ENCODE measurements around the gene SRSF4. TPM values are rescaled to one million over a fixed set of nuclear protein-coding genes. Genes with fewer than 3 reads are reported as not detected.

Gene SRSF4
- total RNA-seq, 4 donors from 2014 or later, result 67.1 to 94.7 (median 85.2) TPM

- H3K4me1 ChIP-seq, result peaks cover 26 to 33% of the 10 kb centered on the region in 2 donors
- intact Hi-C loops (cut with DNase I), result no loop called here
- no peaks in the 10 kb centered on the region for H3K9me3 ChIP-seq
- peaks cover 7% of the 10 kb centered on the region for H3K27me3 ChIP-seq
- H3K27ac ChIP-seq, result peak overlapping the region; percentile 56 to 84 (median 81)
- peak overlapping the region in 1 of 3 donors; percentile 50 for H3K4me3 ChIP-seq (replicated peaks in 1 of 3)
- 6 to 16% methylated on average over 23 to 36 of the region's 70 CpGs for WGBS, 2 donors
- TF ChIP-seq POLR2A (IDR thresholded peaks at IDR 0.05), result no peak
- TF ChIP-seq, protein P1, sequence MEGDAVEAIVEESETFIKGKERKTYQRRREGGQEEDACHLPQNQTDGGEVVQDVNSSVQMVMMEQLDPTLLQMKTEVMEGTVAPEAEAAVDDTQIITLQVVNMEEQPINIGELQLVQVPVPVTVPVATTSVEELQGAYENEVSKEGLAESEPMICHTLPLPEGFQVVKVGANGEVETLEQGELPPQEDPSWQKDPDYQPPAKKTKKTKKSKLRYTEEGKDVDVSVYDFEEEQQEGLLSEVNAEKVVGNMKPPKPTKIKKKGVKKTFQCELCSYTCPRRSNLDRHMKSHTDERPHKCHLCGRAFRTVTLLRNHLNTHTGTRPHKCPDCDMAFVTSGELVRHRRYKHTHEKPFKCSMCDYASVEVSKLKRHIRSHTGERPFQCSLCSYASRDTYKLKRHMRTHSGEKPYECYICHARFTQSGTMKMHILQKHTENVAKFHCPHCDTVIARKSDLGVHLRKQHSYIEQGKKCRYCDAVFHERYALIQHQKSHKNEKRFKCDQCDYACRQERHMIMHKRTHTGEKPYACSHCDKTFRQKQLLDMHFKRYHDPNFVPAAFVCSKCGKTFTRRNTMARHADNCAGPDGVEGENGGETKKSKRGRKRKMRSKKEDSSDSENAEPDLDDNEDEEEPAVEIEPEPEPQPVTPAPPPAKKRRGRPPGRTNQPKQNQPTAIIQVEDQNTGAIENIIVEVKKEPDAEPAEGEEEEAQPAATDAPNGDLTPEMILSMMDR (IDR thresholded peaks at IDR 0.05), result no peak
- peak in 1 of 2 donors; percentile 18 for DNase-seq
- H3K36me3 ChIP-seq, result no peaks in the 10 kb centered on the region
Observed at GRCh38 chr1:29123053-29123886, 58.4 kb downstream of the SRSF4 start.

- intact Hi-C loops (cut with DNase I), result no loop called here
- H3K27ac ChIP-seq, result peak overlapping the region; percentile 56 to 84 (median 81)
- peaks cover 26 to 33% of the 10 kb centered on the region in 2 donors for H3K4me1 ChIP-seq
- no peak for TF ChIP-seq POLR2A (IDR thresholded peaks at IDR 0.05)
- TF ChIP-seq, protein P1 (IDR thresholded peaks at IDR 0.05), result no peak
- H3K4me3 ChIP-seq (replicated peaks in 1 of 3), result peak overlapping the region in 1 of 3 donors; percentile 50
- peaks cover 7% of the 10 kb centered on the region for H3K27me3 ChIP-seq
- no peak for DNase-seq
- 8 to 10% methylated on average over 6 to 25 of the region's 34 CpGs for whole genome bisulfite sequencing, 2 donors
- no peaks in the 10 kb centered on the region for H3K9me3 ChIP-seq
- no peaks in the 10 kb centered on the region for H3K36me3 ChIP-seq
Observed at GRCh38 chr1:29122682-29123052, 59.0 kb downstream of the SRSF4 start.

DNA sequence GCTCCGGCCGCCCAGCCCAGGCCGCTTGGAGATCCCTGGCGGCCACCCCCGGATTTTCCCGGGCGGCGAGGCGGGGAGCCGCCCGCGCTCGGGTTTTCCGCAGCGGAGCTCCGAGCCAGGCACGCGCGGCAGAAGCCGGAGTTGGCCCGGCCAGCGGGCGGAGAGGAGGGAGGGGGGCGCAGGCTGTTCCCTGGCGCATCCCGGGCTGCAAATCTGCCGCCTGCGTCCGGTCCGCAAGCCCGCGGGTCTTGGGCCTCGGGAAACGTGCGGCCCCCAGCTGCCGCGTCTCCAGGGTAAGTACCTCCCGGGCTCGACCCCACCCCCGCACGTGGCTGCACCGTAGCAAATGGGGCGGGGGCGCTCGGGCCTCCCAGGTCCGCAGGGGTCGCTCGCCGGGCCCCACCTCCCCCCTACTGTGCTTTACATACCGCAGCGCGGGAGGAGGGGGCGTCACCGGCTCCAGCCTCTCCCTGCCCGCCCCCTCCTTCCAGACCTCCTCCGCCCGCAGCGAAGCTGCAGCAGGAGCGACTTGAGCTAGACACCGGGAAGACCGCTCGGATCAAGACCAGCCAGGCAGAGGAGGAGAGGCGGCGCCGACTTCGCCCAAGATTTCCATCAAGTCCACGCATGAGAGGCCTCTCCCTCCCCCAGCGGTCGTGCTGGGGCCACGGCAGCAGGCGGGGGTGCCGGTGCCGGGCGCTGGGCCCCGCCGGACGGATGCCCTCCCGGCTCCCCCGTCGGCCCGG, 59.6 kb downstream of the SRSF4 start:
- peak overlapping the region; percentile 56 to 84 (median 81) for H3K27ac ChIP-seq
- peaks cover 0 to 1% of the 10 kb centered on the region in 2 donors for H3K36me3 ChIP-seq
- no peak for DNase-seq
- peaks cover 7% of the 10 kb centered on the region for H3K27me3 ChIP-seq
- peak overlapping the region in 1 of 3 donors; percentile 50 for H3K4me3 ChIP-seq (replicated peaks in 1 of 3)
- intact Hi-C loops (cut with DNase I), result no loop called here
- peaks cover 26 to 33% of the 10 kb centered on the region in 2 donors for H3K4me1 ChIP-seq
- TF ChIP-seq, protein P1 (IDR thresholded peaks at IDR 0.05), result no peak
- TF ChIP-seq POLR2A (IDR thresholded peaks at IDR 0.05), result no peak
- WGBS, 2 donors, result 7 to 15% methylated on average over 3 to 10 of the region's 81 CpGs
- H3K9me3 ChIP-seq, result no peaks in the 10 kb centered on the region

DNA sequence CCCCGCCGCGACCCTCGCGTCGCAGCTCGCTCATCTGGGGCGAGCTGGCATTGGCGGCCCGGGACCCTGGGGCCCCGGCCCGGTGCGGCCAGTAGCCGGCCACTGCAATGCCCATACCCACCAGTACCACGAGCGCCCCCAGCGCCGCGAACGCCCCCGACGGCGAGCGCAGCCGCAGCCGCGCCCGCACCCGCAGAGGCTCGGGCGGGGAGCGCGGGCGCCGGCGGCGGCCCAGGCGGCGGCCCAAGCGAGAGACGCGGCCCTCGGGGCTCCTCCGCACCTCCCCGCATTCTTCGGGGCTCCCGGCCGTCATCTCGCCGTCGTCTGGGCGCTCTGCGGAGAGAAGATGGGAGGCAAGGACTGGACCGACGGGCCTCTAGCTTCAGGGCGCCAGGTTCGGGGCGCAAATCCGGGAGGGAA, 60.2 kb downstream of the SRSF4 start:
- Histone ChIP-seq H3K9me3 (no peaks in the 10 kb centered on the region), H3K4me1 (peaks cover 26 to 33% of the 10 kb centered on the region in 2 donors), H3K36me3 (peaks cover 0 to 4% of the 10 kb centered on the region in 2 donors), H3K27me3 (peaks cover 7% of the 10 kb centered on the region), H3K27ac (peak overlapping the region in 1 of 3 donors; percentile 84), H3K4me3 (replicated peaks in 1 of 3) (peak overlapping the region in 1 of 3 donors; percentile 50)
- TF ChIP-seq POLR2A (IDR thresholded peaks at IDR 0.05), result no peak
- TF ChIP-seq, protein P1 (IDR thresholded peaks at IDR 0.05), result peak in 1 of 6 experiments; percentile 3
- 2% methylated on average over 13 of the region's 59 CpGs; no CpG with 5 or more reads in 1 of the 2 donors for WGBS, 2 donors
- intact Hi-C loops (cut with DNase I), result no loop called here
- no peak for DNase-seq

Measured in thyroid gland (tissue), 4 donors.